SW480 (cell line): ENCODE results near the gene COMP.

Experiments
- DNase-seq: peaks from one replicate; pipeline ENCODE4 v3.0.0-alpha.2; 2016; ENCODE audit warnings: low spot score

Gene COMP

DNA sequence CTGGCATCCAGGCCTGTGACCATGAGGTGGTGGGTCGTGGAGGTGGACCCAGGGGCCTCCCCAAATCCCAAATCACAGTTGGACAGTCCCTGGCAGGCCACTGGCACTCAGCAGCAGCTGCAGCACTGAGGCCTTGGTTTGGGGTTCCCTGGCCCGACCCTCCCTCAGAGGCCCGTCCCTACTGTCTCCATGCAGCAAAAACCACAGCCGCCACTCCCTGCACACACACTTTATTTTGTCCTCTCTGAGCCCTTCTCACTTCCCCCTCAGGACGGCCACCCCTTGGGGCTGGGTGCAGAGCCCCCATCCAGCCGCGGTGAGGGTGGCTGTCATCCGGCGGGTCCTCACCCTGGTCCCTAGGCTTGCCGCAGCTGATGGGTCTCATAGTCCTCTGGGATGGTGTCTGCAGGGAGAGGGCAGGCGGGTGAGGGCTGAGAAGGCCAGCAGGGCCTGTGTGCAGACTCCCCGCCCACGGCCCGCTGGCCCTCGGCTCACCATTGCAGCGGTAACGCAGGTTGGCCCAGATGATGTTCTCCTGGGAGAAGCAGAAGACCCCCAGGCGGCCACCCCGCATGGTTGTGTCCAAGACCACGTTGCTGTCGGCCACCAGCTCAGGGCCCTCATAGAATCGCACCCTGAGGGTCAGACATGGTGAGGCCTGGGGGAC lies 8.4 kb downstream of the COMP start:
- DNase-seq: no peak

DNA sequence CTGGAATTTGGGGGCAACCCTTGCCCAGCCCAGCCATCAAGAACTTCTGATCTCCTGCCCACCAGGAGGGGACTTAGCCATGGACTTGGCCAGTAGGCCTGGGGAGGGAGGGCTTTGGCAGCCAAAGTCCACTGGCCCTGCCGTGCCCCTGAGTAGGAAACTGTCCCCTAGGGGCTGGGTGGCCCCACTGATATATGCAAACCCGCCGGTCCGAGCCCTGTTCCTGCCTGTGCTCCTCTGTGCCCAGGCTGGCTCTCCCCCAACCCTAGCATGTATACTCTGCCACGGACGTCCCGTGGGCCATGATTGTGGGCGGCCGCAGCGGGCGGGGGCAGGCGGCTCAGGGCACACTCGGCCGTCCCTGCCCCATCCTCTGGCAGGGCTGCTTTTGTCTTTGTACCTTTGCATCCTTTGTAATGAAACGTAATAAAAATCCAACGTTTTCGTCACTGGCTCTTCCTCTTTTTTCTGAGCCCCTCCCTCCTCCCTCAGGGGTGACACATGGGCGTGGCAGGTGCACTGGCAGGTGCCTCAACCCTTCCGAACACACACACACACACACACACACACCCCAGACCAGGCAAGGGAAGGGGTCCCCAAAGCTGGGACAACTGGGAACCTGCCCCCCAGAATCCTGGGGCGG lies 9.1 kb downstream of the COMP start:
- DNase-seq: no peak

- no peak for DNase-seq
Measured at GRCh38 chr19:18781047-18781600, 10.0 kb downstream of the COMP start.

DNA sequence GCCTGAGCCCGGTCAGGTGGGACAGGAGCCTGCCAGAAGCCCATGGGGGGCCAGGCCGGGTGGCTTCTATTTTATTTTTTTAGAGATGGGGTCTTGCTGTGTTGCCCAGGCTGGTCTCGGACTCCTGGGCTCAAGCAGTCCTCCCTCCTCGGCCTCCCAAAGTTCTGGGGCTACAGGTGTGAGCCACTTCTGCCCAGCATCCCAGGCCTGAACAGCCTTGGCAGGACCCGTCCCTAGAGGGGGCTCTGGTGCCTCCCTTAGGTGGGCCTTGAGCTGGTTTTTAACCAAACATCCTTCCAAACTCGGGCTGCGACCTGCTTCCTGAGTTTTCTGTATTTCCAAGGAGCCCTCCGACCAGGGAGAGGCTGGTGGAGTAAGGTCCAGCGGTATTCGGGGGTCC lies 10.5 kb downstream of the COMP start:
- no peak for DNase-seq

- no peak for DNase-seq
Measured at GRCh38 chr19:18780081-18780480, 11.0 kb downstream of the COMP start.

- no peak for DNase-seq
Measured at GRCh38 chr19:18778826-18779495, 12.1 kb downstream of the COMP start.

DNA sequence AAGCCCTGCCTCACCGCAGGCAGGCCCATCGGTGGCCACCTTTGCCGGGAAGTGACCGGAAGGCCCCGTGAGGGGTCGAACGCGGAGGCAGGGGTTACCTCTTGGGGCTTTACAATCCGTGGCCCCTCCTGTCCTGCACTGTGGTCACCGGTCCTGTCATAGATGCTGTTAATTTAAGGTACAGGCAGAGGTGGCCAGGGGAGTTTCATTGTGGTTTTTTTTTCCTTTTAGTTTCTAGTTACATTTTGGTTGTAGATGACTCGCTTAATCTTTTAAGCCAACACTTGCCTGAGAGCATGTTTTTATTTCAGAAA lies 13.1 kb downstream of the COMP start:
- no peak for DNase-seq

GRCh38 chr19:18777301-18778075 lies 13.6 kb downstream of the COMP start:
- no peak for DNase-seq

DNA sequence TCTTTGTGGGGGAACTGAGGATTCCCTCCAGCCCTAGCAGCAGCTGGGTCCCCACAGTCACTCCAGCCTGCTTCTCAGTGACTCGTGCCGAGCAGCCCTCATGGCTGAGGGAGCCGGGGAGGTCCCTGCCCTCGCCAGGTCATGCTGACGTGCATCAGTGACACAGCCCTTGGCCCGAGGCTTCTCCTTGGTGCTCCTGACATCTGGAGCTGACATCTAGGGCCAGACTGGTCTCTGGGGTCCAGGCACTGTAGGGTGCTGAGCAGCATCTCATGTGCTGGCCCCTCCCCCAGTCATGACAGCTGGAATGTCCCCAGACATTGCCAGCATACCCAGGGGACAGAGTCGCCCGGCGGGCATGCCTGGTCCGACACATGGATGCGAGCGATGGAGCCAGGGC lies 14.4 kb downstream of the COMP start:
- no peak for DNase-seq

GRCh38 chr19:18776288-18776594 lies 14.9 kb downstream of the COMP start:
- DNase-seq: no peak

DNA sequence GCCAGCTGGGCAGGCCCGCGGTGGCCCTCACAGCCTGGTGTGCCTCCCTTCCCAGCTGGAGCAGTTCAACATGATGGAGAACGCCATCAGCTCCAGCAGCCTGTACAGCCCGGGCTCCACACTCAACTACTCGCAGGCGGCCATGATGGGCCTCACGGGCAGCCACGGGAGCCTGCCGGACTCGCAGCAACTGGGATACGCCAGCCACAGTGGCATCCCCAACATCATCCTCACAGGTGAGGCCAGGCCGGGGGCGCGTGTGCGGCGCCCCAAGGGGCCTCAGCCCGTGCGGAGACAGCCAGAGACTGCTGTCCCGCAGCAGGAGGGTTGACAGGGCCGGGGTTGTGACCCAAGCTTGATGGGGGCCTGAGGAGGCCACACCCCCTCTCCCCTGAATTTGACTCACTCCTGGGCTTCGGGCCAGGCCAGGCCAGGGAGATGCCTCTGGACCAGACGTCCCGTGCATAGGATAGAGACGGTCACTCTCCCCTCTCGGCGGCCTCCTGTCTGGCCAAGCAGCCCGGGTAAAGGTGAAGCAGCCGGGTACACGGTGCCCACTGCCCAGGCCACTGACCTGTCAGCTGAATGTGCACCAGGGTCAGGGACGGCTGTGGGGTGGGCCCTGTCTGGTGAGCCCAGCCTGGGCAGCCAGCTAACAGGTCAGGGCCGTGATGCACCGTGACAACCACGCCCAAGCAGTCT lies 15.4 kb downstream of the COMP start:
- DNase-seq: no peak

- no peak for DNase-seq
Measured at GRCh38 chr19:18774782-18775444, 16.2 kb downstream of the COMP start.

DNA sequence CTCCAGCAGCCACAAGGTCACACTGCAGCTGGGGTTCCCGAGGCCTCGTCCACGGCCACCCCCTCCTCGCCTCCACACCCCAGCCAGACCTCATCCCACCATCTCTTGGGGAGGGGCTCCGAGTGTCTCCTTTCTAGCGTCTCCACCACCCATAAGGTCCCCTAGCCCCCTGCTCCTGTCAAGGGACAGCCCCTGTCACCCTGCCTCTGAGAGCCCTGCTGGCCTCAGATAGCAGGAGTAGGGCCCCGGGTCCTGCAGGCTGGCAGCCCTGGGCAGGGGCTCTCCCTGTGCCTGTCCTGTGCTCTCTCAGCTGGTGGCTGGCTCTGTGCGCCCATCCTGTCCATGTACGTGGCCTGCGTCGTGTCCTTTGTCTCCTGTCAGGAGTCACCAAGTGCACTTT lies 17.0 kb downstream of the COMP start:
- no peak for DNase-seq

DNA sequence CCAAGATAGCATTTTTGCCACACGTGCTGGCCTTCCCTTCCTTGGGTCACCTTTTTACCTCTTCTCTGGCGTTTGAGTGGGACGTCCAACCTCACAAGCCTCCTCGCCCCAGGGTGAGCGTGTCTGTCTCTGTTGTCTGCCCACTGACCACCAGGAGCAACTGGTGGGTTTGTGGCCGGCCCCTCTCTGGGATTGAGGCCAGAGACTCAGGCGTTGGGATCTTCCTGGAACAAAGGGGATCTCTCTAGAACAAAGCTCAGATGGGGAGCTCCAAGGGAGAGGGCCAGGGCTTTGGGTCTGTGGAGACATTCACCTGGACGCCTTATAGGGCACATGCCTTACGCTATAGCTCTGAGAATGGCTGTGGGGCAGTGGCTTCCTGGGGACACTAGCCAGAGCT lies 17.4 kb downstream of the COMP start:
- no peak for DNase-seq

GRCh38 chr19:18772620-18773587 lies 18.2 kb downstream of the COMP start:
- DNase-seq: no peak

GRCh38 chr19:18771328-18772242 lies 19.5 kb downstream of the COMP start:
- no peak for DNase-seq

DNA sequence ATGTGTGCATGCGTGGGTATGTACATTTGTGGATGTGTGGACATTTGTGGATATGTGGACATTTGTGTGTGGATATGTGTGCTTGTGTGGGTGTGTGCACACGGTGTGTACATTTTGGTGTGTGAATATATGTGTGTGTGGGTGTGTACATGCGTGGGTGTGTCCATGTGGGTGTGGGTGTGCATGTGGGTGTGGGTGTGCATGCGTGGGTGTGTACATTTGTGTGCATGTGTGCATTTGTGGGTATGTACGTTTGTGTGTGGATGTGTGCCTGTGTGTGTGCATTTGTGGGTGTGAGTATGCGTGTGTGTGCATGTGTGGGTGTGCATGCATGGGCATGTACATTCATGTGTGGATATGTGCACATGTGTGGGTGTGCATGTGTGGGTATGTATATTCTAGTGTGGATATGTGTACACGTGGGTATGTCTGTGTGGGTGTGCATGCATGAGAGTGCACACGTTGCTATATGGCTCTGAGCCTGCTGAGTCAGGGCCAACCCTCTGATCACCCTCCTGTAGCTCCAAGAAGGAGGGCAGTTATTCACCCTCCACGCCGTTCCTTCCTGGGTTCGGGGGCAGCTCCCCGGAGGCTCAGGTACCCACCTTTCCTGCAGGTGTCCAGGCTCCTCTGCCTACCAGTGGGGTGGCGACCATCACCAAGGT lies 20.3 kb downstream of the COMP start:
- DNase-seq: no peak

- DNase-seq: no peak
Measured at GRCh38 chr19:18769989-18770528, 21.0 kb downstream of the COMP start.
